HepG2 (cell line): ENCODE results near the gene SMAP2.

Experiments used
- EED ChIP-seq: sonication (generic); formaldehyde crosslinking; IDR thresholded peaks from 2 replicates; pipeline ENCODE4 v1.5.0; 2020; ENCODE audit warnings: mild to moderate bottlenecking, missing genetic modification reagents
- EP300 ChIP-seq, 3 experiments: sonication (generic) in 1 of 3; formaldehyde crosslinking in 1 of 3; IDR thresholded peaks; 2 replicates each; pipeline versions ENCODE4 v1.5.1 to v1.6.1; 2011 to 2020; ENCODE audit warnings: low read depth in 2 of 3, low read length in 2 of 3, borderline replicate concordance in 1 of 3, improper control_type of control experiment in 1 of 3, mild to moderate bottlenecking in 1 of 3, missing genetic modification reagents in 1 of 3, moderate library complexity in 1 of 3
- GABPB1 ChIP-seq: IDR thresholded peaks from 2 replicates; pipeline ENCODE4 v1.6.1; 2016; ENCODE audit warnings: mild to moderate bottlenecking, missing genetic modification reagents, moderate library complexity, missing compliant biosample characterization
- IKZF1 ChIP-seq: fragments of 450-650 bp; IDR thresholded peaks from 2 replicates; pipeline ENCODE4 v1.7.1; 2016
- MYC ChIP-seq: sonication (generic); formaldehyde crosslinking; IDR thresholded peaks from 2 replicates; pipeline ENCODE4 v1.9.0; 2021; ENCODE audit warnings: missing genetic modification reagents, borderline replicate concordance
- SNRNP70 ChIP-seq: fragments of 200-400 bp; formaldehyde crosslinking; IDR thresholded peaks from 2 replicates; pipeline ENCODE4 v1.6.1; 2017; ENCODE audit warnings: mild to moderate bottlenecking, low read depth, low read length, moderate library complexity
- SRF ChIP-seq: IDR thresholded peaks from 2 replicates; pipeline ENCODE4 v1.6.1; 2011; ENCODE audit warnings: mild to moderate bottlenecking, low read depth, low read length, moderate library complexity
- ZBTB21 ChIP-seq: sonication (generic); formaldehyde crosslinking; IDR thresholded peaks from 2 replicates; pipeline ENCODE4 v1.4.0; 2020; ENCODE audit warnings: missing genetic modification reagents
- ZNF121 ChIP-seq: sonication (generic); formaldehyde crosslinking; IDR thresholded peaks from 2 replicates; pipeline ENCODE4 v1.5.0; 2020; ENCODE audit warnings: mild to moderate bottlenecking, missing genetic modification reagents
- ZNF138 ChIP-seq: sonication (generic); formaldehyde crosslinking; IDR thresholded peaks from 2 replicates; pipeline ENCODE4 v1.5.0; 2020; ENCODE audit warnings: mild to moderate bottlenecking, low read depth, missing genetic modification reagents
- ZNF292 ChIP-seq: sonication (generic); formaldehyde crosslinking; IDR thresholded peaks from 2 replicates; pipeline ENCODE4 v1.8.1; 2022; ENCODE audit warnings: mild to moderate bottlenecking, low read depth, missing genetic modification reagents, borderline replicate concordance
- TF ChIP-seq, protein P1 (sequence below): sonication (generic); formaldehyde crosslinking; IDR thresholded peaks from 2 replicates; pipeline ENCODE4 v1.5.0; 2020; ENCODE audit warnings: mild to moderate bottlenecking, missing genetic modification reagents, moderate library complexity
- TF ChIP-seq, protein P2 (sequence below): sonication (generic); formaldehyde crosslinking; IDR thresholded peaks from one replicate; pipeline ENCODE4 v1.5.1; 2020; ENCODE audit warnings: mild to moderate bottlenecking, missing genetic modification reagents; ENCODE audit errors: not compliant biosample characterization
- TF ChIP-seq, protein P3 (sequence below): sonication (generic); formaldehyde crosslinking; IDR thresholded peaks from 2 replicates; pipeline ENCODE4 v1.5.0; 2020; ENCODE audit warnings: missing genetic modification reagents

DNA sequence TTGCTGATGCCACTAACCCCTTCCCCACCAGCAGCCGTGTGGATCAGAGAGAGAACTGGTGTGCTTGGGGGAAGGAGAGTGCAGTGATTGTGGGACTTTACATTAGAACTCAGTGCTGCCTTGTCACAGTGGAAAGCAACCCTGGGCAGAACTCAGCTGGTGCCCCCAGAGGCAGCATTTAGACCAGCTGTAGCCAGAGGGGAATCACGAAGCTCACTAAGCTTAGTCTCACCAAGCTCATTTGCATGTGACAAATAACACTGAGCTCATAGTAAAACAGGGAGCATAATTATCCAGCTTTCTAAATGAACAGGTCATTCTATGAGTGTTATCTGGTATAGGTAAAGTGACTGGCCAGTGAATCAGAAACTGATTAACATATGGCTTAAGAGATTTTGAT is 9.8 kb upstream of the SMAP2 start:
- TF ChIP-seq EP300 (IDR thresholded peaks at IDR 0.05; ENCODE audit: low read depth in 2 of 2, low read length in 2 of 2) (no peak), EP300 (CRISPR knock-in tag; IDR thresholded peaks at IDR 0.05; ENCODE audit: borderline replicate concordance) (no peak), IKZF1 (no peak), EED (CRISPR knock-in tag) (no peak), SNRNP70 (no peak), GABPB1 (CRISPR knock-in tag) (no peak), ZNF292 (CRISPR knock-in tag) (no peak), SRF (no peak), ZBTB21 (CRISPR knock-in tag) (no peak), ZNF121 (CRISPR knock-in tag) (no peak), MYC (CRISPR knock-in tag) (no peak), ZNF138 (no peak)
- TF ChIP-seq, protein P1, sequence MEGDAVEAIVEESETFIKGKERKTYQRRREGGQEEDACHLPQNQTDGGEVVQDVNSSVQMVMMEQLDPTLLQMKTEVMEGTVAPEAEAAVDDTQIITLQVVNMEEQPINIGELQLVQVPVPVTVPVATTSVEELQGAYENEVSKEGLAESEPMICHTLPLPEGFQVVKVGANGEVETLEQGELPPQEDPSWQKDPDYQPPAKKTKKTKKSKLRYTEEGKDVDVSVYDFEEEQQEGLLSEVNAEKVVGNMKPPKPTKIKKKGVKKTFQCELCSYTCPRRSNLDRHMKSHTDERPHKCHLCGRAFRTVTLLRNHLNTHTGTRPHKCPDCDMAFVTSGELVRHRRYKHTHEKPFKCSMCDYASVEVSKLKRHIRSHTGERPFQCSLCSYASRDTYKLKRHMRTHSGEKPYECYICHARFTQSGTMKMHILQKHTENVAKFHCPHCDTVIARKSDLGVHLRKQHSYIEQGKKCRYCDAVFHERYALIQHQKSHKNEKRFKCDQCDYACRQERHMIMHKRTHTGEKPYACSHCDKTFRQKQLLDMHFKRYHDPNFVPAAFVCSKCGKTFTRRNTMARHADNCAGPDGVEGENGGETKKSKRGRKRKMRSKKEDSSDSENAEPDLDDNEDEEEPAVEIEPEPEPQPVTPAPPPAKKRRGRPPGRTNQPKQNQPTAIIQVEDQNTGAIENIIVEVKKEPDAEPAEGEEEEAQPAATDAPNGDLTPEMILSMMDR (CRISPR knock-in tag): no peak
- TF ChIP-seq, protein P2, sequence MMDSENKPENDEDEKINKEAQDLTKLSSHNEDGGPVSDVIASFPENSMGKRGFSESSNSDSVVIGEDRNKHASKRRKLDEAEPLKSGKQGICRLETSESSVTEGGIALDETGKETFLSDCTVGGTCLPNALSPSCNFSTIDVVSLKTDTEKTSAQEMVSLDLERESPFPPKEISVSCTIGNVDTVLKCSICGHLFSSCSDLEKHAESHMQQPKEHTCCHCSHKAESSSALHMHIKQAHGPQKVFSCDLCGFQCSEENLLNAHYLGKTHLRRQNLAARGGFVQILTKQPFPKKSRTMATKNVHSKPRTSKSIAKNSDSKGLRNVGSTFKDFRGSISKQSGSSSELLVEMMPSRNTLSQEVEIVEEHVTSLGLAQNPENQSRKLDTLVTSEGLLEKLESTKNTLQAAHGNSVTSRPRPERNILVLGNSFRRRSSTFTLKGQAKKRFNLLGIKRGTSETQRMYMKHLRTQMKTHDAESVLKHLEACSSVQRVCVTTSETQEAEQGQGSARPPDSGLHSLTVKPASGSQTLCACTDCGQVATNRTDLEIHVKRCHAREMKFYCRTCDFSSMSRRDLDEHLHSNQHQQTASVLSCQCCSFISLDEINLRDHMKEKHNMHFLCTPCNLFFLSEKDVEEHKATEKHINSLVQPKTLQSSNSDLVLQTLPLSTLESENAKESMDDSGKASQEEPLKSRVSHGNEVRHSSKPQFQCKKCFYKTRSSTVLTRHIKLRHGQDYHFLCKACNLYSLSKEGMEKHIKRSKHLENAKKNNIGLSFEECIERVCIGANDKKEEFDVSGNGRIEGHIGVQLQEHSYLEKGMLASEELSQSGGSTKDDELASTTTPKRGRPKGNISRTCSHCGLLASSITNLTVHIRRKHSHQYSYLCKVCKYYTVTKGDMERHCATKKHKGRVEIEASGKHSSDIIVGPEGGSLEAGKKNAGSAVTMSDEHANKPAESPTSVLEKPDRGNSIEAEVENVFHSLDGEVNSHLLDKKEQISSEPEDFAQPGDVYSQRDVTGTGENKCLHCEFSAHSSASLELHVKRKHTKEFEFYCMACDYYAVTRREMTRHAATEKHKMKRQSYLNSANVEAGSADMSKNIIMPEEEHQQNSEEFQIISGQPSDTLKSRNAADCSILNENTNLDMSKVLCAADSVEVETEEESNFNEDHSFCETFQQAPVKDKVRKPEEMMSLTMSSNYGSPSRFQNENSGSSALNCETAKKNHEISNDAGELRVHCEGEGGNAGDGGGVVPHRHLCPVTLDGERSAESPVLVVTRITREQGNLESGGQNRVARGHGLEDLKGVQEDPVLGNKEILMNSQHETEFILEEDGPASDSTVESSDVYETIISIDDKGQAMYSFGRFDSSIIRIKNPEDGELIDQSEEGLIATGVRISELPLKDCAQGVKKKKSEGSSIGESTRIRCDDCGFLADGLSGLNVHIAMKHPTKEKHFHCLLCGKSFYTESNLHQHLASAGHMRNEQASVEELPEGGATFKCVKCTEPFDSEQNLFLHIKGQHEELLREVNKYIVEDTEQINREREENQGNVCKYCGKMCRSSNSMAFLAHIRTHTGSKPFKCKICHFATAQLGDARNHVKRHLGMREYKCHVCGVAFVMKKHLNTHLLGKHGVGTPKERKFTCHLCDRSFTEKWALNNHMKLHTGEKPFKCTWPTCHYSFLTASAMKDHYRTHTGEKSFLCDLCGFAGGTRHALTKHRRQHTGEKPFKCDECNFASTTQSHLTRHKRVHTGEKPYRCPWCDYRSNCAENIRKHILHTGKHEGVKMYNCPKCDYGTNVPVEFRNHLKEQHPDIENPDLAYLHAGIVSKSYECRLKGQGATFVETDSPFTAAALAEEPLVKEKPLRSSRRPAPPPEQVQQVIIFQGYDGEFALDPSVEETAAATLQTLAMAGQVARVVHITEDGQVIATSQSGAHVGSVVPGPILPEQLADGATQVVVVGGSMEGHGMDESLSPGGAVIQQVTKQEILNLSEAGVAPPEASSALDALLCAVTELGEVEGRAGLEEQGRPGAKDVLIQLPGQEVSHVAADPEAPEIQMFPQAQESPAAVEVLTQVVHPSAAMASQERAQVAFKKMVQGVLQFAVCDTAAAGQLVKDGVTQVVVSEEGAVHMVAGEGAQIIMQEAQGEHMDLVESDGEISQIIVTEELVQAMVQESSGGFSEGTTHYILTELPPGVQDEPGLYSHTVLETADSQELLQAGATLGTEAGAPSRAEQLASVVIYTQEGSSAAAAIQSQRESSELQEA (CRISPR knock-in tag): no peak
- TF ChIP-seq, protein P3, sequence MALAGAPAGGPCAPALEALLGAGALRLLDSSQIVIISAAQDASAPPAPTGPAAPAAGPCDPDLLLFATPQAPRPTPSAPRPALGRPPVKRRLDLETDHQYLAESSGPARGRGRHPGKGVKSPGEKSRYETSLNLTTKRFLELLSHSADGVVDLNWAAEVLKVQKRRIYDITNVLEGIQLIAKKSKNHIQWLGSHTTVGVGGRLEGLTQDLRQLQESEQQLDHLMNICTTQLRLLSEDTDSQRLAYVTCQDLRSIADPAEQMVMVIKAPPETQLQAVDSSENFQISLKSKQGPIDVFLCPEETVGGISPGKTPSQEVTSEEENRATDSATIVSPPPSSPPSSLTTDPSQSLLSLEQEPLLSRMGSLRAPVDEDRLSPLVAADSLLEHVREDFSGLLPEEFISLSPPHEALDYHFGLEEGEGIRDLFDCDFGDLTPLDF: no peak
